GM19463 (cell line): Measurements from ENCODE around the gene ZNF74.

ENCODE experiments used
- ATAC-seq: cut with Tn5 transposase; IDR thresholded peaks from one replicate; pipeline ENCODE4 v1.9.1; 2021; ENCODE audit warnings: mild to moderate bottlenecking, moderate library complexity; ENCODE audit not compliant: unreplicated experiment

The ZNF74 gene

GRCh38 chr22:20430720-20431510, 37.0 kb downstream of the ZNF74 start:
- no peak for ATAC-seq

GRCh38 chr22:20431511-20432192, 37.7 kb downstream of the ZNF74 start:
- no peak for ATAC-seq

- ATAC-seq: no peak
These were observed 38.3 kb downstream of the ZNF74 start for GRCh38 chr22:20432244-20432686.

GRCh38 chr22:20433191-20433590, 39.2 kb downstream of the ZNF74 start:
- ATAC-seq: no peak

GRCh38 chr22:20433686-20434241, 39.8 kb downstream of the ZNF74 start:
- no peak for ATAC-seq

- no peak for ATAC-seq
These were observed 40.4 kb downstream of the ZNF74 start for GRCh38 chr22:20434264-20434751.

GRCh38 chr22:20434773-20435172, 40.8 kb downstream of the ZNF74 start:
- ATAC-seq: no peak

- no peak for ATAC-seq
These were observed 41.7 kb downstream of the ZNF74 start for GRCh38 chr22:20435436-20436306.

- ATAC-seq: no peak
These were observed 42.4 kb downstream of the ZNF74 start for GRCh38 chr22:20436307-20436767.

- ATAC-seq: no peak
These were observed 43.0 kb downstream of the ZNF74 start for GRCh38 chr22:20436768-20437612.

- ATAC-seq: no peak
These were observed 43.9 kb downstream of the ZNF74 start, which contains the start of gene SCARF2 for GRCh38 chr22:20437613-20438426. Gene SCARF2, minus strand, starts transcription at chr22:20437825. Its CDS starts 71 bp downstream, at chr22:20437754.

GRCh38 chr22:20438427-20438677, 44.4 kb downstream of the ZNF74 start:
- no peak for ATAC-seq

GRCh38 chr22:20438678-20439492, 44.9 kb downstream of the ZNF74 start:
- no peak for ATAC-seq

GRCh38 chr22:20439556-20439927, 45.6 kb downstream of the ZNF74 start:
- ATAC-seq: no peak

- ATAC-seq: no peak
These were observed 46.1 kb downstream of the ZNF74 start for GRCh38 chr22:20439928-20440575.

GRCh38 chr22:20440637-20441591, 47.0 kb downstream of the ZNF74 start:
- ATAC-seq: no peak
